ENCODE results near the gene PTEN.

The PTEN gene

DNA sequence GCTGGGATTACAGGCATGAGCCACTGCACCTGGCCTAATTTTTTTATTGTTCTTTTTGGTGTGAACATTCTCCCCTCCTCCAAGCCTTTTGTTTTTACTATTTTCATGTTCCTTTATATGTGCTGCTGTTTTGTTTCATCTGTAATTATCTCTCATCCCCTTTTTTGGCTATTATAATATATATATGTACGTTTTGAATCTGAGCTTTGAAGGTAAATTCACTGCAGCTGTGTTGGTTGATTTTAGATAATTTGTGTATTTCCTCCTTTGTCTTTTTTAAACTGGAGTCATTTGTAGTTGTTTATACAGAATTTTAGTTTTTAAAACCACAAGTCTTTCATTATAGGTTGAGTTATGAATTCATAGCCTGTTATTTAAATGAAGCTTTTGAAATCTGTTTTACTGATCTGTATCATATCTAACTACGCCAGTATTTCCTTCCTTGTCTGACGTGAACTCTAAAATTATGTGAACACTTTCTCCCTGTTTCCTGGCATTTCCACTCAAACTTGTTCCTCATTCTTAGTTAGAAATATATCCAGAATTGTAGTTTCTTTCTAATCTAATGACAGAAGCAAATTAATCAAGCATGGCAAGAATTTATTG lies 54.9 kb downstream of the PTEN start:
- no peak for DNase-seq (ENCODE audit: low read depth in 2 of 2)

DNA sequence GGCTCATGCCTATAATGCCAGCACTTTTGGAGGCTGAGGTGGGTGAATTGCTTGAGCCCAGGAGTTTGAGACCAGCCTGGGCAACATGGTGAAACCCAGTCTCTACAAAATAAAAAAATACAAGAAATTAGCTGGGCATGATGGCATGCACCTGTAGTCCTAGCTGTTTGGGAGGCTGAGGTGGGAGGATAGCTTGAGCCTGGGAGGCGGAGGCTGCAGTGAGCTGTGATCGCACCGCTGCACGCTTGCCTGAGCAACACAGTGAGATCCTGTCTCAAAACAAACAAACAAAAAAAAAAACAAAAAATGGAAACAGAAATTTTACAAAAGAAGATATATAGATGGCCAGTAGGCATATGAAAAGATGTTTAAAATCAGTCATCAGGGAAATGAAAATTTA lies 57.1 kb downstream of the PTEN start:
- no peak for DNase-seq (ENCODE audit: low read depth in 2 of 2)

- DNase-seq (ENCODE audit: low read depth in 2 of 2): no peak
Measured at GRCh38 chr10:87921931-87922688, 58.7 kb downstream of the PTEN start.

DNA sequence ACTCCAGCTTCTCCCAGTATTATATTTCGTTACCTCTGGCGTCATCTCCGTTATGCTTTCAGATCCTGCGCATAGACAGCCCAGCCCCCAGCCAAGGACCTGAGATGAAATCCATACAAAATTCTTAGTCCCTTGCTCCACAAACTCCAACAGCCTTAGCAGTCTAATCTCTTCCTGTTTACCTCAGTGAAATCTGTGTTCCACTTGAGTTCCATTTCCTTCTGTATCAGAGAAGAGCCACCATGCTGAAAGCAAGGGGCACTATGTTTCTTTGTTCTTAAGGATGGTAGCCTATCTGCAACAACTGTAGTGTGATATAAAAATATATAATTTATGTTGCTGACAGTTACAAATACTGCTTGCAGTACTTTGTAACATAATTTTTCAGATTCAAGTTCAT lies 59.8 kb downstream of the PTEN start:
- no peak for DNase-seq (ENCODE audit: low read depth in 2 of 2)

- no peak for DNase-seq (ENCODE audit: low read depth in 2 of 2)
Measured at GRCh38 chr10:87925570-87925969, 62.1 kb downstream of the PTEN start.

GRCh38 chr10:87927091-87927490 lies 63.7 kb downstream of the PTEN start:
- no peak for DNase-seq (ENCODE audit: low read depth in 2 of 2)

DNA sequence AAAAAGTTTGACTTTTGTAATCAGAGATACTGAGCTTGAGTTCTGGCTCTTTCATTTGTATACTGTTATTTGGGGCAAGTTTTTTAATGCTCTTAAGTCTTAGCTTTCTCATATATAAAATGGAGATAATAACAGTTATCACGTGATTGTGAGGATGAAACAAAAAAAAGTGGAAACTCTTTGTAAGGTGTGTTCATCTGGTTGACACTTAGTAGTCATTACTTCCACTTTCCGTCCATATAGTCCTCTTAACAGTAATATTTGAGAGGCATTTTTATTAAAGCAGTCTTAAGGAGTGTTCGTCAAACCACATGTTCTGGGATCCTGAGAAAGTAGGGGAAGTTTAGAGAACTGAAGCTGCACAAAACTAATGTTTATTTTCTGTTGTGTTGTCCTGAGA lies 65.6 kb downstream of the PTEN start:
- no peak for DNase-seq (ENCODE audit: low read depth in 2 of 2)

DNA sequence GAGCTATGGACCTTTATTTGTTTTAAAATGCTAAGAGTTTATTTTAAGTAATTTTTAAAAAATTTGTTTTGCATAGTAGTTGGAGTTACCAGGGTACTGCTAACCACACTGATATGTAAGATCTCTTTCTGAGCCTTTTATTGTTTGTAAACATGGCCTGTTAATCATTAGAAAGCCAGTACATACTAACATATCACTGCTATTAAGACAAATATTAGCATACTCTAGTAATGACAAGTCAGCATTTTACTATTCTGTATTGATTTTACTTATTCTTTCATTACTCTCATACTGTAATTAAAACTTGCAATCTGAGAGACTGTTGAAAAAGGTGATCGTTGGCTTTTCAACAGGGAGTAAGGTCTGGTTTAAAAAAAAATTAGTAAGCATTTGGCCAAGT lies 66.7 kb downstream of the PTEN start:
- DNase-seq (ENCODE audit: low read depth in 2 of 2): no peak

DNA sequence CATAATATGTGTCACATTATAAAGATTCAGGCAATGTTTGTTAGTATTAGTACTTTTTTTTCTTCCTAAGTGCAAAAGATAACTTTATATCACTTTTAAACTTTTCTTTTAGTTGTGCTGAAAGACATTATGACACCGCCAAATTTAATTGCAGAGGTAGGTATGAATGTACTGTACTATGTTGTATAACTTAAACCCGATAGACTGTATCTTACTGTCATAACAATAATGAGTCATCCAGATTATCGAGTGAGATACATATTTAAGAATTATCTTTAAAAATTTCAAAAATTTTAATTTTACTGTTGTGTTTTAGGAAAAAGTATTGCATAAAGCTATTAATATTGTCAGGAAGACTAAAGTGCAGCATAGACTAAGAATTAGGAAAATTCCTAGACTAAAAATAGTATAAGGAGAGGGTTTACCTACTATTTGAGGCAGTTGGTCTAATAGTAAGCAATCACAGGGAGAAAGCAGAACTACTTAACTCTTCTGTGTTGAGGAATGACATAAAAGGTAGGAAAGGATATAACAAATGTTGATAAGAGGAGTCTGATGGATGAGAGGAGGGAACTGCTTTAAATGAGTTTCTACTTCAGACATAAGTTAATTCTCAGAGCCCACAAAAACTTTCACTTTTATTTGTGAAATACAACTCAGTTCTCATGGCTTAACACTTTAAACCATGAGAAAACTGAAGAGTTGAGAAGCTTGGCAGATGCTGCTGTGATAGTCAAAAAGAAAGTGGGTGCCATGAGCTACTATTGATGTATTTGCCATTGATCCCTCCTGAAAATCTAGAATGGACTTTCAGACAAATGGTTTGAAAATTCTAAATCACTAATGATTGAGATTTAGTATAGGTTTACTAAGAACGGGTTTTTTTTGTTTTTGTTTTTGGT lies 67.8 kb downstream of the PTEN start:
- no peak for DNase-seq (ENCODE audit: low read depth in 2 of 2)

DNA sequence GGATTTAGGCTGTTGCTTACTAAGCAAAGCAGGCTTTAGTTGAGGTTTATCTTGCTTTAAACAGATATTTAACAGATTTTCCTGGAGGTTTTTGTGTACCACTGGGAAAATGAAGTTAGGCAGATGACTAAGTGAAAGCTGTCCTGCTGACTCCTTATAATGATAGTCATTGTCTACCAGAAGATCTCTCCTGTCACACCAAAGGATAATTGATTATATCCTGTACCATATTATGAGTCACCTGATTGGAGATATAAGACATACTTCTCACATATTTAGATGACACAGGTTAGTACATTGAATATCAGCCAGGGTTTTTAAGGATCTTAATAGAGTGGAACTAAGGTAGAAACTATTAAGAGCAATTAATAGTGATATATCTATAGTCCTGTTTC lies 68.4 kb downstream of the PTEN start:
- DNase-seq (ENCODE audit: low read depth in 2 of 2): no peak

DNA sequence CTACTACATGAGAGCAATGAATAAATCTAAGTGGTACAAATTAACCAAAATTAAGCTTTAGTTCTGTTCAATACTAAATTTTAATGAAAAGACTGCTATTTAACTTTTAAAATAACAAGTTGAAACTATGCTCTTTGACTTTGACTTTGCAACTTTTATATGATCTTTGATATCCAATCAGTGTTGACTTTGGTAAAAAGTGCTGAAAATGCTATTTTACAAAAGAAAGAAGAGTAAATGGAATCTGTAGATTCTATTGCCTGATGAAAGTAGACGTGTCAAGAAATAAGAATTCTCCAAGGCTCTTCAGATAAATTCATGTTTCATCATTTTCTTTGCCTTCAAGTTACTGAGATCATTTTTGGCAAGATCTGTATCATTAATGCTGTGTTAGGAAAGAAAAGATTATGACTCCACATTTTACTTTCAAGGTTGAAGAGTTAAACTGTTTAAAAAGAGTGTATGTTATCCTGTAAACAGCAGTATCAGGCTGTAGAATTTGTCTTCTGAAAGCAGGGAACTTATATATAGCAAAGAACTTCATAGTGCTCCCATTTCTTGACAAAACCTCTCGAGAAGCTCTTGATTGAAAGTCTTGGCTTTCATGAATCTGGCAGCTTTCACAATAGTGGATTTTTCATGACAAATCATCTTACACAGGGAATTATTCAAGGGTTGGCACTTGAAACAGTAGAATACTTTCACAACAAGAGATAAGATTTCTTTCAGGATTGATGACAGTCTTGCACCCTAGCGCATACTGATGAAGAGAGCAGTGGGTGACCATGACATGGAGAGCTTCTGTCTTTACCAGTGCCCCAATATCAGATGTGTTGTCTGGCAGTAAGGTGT lies 72.1 kb downstream of the PTEN start:
- DNase-seq (ENCODE audit: low read depth in 2 of 2): no peak

GRCh38 chr10:87940210-87940609 lies 76.8 kb downstream of the PTEN start:
- no peak for DNase-seq (ENCODE audit: low read depth in 2 of 2)

DNA sequence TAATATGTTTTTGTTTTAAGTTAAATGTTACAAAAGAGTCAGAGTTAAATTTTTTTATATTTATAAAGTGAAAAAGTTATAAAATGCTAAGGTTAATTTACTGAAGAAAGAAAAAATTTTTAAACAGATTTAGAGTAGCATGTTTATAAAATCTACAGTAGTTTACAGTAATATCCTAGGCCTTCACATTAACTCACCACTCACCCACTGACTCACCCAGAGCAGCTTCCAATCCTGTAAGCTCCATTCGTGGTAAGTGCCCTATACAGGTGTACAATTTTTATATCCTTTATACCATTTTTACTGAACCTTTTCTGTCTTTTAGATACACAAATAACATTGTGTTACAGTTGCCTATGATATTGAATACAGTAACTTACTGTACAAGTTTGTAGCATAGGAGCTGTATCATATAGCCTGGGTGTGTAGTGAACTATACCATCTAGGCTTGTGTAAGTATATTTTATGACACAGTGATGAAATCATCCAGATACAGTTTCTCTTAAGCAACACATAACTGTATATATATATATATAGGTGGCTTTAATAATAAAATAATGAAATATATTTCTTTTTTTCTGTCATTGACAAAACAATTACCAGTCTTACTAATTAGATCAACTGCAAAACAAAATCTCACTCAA lies 79.6 kb downstream of the PTEN start:
- no peak for DNase-seq (ENCODE audit: low read depth in 2 of 2)

DNA sequence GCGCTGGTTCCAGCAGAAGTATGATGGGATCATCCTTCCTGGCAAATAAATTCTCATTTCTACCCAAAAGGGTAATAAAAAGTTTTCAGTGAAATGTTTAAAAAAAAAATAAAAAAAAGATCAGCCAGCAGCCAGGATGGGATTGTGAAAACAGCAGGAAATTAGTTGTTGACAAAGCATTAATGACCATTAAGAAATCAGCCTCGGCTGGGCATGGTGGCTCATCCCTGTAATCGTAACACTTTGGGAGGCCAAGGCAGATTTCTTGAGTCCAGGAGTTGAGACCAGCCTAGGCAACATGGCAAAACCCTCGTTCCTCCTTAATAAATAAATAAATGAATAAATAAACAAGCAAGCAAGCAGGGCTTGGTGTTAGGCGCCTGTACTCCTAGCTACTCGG lies 82.6 kb downstream of the PTEN start:
- no peak for DNase-seq (ENCODE audit: low read depth in 2 of 2)

DNA sequence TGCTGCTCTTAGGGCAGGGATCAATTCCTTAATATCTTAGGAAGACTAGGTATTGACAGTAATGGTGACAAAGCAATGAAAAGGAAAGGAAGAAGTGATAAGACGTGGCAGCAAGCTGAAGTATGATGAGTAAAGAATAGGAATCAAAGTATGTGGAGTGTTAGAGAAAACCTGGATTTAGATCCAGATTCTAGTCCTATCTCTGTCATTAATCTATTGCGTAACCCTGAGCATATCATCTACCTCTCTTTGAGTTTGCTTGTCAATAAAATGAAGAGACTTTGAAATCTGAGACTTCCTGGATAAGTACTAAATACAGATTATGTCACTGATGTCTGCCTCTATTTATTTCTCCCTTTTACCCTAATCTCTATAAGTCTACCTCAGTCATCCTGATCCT lies 89.2 kb downstream of the PTEN start:
- no peak for DNase-seq (ENCODE audit: low read depth in 2 of 2)

DNA sequence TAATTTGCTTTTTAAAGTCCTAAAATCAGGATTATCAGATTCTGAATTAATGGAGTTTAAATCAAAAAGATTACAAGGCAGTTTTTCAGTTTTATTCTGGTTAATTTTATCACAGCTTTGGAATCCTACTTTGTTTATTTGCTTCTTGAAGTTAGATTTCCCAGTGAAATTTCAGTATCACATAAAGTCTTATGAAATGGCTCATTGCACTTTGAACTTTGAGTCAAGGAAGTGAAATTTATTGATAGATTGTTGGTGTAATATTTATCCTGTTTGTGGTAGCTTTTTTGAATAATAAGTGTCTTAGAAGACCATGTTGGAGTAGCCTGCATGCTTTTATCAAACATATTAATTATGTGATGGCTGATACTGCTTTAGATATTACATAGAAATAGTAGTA lies 92.6 kb downstream of the PTEN start:
- no peak for DNase-seq (ENCODE audit: low read depth in 2 of 2)

GRCh38 chr10:87957702-87958101 lies 94.3 kb downstream of the PTEN start:
- no peak for DNase-seq (ENCODE audit: low read depth in 2 of 2)

DNA sequence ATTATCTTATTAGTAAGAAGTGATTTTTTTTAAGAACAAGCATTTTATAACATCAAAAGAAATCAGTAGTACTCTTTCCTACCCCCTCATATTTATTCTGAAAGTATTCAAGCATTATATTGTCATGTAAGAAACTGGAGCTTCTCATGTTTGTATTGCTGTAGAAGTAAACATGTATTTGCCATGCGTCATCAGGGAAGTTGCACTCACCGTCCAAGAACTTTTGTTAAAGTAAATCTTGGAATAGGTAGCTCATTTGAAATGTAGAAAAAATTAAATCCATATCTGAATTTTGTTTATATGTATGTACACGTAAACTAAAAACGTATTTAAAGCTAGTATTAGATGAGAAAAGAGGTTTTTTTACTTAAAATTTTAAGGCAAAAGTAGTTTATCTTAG lies 96.8 kb downstream of the PTEN start:
- DNase-seq (ENCODE audit: low read depth in 2 of 2): no peak

GRCh38 chr10:87961314-87961713 lies 97.9 kb downstream of the PTEN start:
- DNase-seq (ENCODE audit: low read depth in 2 of 2): no peak

DNA sequence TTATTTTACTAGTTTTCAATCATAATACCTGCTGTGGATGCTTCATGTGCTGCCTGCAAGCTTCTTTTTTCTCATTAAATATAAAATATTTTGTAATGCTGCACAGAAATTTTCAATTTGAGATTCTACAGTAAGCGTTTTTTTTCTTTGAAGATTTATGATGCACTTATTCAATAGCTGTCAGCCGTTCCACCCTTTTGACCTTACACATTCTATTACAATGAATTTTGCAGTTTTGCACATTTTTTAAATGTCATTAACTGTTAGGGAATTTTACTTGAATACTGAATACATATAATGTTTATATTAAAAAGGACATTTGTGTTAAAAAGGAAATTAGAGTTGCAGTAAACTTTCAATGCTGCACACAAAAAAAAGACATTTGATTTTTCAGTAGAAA lies 103.0 kb downstream of the PTEN start:
- no peak for DNase-seq (ENCODE audit: low read depth in 2 of 2)

DNA sequence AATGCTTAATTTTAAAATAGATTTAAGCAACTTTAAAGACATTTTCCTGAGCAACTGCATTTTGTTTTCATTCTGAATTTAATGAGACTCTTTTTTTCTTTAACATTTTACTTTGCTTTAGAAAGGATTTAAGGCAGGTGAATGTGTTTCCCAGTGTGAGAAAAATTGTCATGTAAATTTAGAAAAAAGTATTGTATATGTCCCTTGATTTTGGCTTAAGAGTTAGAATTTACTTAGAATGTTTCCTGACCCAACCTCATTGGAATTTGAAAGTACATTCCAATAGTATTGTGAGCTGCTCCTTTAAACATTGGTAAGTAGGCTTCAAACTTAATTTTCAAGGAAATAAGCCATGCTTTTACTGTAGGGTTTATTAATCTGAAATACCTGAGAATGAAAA lies 110.2 kb downstream of the PTEN start:
- no peak for DNase-seq (ENCODE audit: low read depth in 2 of 2)
